PC-3 (cell line): ENCODE data around the gene UGT2B28.
"Not testable (repeated sequence)": the region's sequence is repeated elsewhere in the genome, so short reads cannot be mapped to it uniquely, and the experiment has no call there.

Source experiments
- EZH2 ChIP-seq: fragments of 300-600 bp; sonication (generic); IDR thresholded peaks from one replicate; pipeline ENCODE4 v1.6.1; 2017; ENCODE audit warnings: antibody characterized with exemption, mild to moderate bottlenecking, low read length; ENCODE audit not compliant: unreplicated experiment
- EZH2phosphoT487 ChIP-seq: fragments of 300-600 bp; sonication (generic); IDR thresholded peaks from 2 replicates; pipeline ENCODE4 v1.6.1; 2018; ENCODE audit warnings: mild to moderate bottlenecking, antibody characterized with exemption, low read length, borderline replicate concordance
- TF ChIP-seq, protein P1 (sequence below): fragments of 300-600 bp; sonication (generic); conservative IDR thresholded peaks from 2 replicates; pipeline ENCODE4 v1.5.1; 2017; ENCODE audit warnings: antibody characterized with exemption, low read depth, mild to moderate bottlenecking, low read length

DNA sequence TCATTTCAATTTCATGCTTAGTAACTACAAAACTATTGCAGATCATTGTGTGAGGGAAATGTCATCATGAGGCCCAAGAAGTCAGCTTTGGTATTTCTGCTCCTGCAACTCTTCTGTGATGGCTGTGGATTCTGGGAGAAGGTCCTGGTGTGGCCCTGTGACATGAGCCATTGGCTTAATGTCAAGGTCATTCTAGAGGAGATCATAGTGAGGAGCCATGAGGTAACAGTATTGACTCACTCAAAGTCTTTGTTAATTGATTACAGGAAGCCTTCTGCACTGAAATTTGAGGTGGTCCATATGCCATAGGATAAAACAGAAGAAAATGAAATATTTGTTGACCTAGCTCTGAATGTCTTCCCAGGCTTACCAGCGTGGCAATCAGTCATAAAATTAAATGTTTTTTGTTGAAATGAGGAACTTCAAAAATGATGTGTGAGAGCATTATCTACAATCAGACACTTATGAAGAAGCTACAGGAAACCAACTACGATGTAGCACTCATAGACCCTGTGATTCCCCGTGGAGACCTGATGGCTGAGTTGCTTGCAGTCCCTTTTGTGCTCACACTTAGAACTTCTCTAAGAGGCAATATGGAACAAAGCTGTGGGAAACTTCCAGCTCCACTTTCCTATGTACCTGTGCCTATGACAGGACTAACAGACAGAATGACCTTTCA is 37.6 kb upstream of the UGT2B28 start:
- TF ChIP-seq, protein P1, sequence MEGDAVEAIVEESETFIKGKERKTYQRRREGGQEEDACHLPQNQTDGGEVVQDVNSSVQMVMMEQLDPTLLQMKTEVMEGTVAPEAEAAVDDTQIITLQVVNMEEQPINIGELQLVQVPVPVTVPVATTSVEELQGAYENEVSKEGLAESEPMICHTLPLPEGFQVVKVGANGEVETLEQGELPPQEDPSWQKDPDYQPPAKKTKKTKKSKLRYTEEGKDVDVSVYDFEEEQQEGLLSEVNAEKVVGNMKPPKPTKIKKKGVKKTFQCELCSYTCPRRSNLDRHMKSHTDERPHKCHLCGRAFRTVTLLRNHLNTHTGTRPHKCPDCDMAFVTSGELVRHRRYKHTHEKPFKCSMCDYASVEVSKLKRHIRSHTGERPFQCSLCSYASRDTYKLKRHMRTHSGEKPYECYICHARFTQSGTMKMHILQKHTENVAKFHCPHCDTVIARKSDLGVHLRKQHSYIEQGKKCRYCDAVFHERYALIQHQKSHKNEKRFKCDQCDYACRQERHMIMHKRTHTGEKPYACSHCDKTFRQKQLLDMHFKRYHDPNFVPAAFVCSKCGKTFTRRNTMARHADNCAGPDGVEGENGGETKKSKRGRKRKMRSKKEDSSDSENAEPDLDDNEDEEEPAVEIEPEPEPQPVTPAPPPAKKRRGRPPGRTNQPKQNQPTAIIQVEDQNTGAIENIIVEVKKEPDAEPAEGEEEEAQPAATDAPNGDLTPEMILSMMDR = not testable (repeated sequence)
- TF ChIP-seq EZH2, EZH2phosphoT487: not testable (repeated sequence)
